HepG2 (cell line): Measurements from ENCODE around the gene MNAT1. TPM values are rescaled to one million over a fixed set of nuclear protein-coding genes. Genes with fewer than 3 reads are reported as not detected.

Experiments used
- DNMT3B ChIP-seq: conservative IDR thresholded peaks from 2 replicates; pipeline ENCODE4 v1.6.1; 2016; ENCODE audit warnings: missing biosample characterization, control low read depth
- DPF2 ChIP-seq: sonication (generic); formaldehyde crosslinking; IDR thresholded peaks from 2 replicates; pipeline ENCODE4 v1.4.0; 2020; ENCODE audit warnings: mild to moderate bottlenecking, low read depth, missing genetic modification reagents, borderline replicate concordance
- MLLT10 ChIP-seq: sonication (generic); formaldehyde crosslinking; IDR thresholded peaks from 2 replicates; pipeline ENCODE4 v1.4.0; 2020; ENCODE audit warnings: missing genetic modification reagents
- PBX3 ChIP-seq: sonication (generic); formaldehyde crosslinking; IDR thresholded peaks from 2 replicates; pipeline ENCODE4 v1.8.1; 2023; ENCODE audit warnings: missing genetic modification reagents, inconsistent platforms, borderline replicate concordance
- PRPF4 ChIP-seq: fragments of 200-400 bp; formaldehyde crosslinking; IDR thresholded peaks from 2 replicates; pipeline ENCODE4 v1.6.1; 2016; ENCODE audit warnings: low read length, low read depth; ENCODE audit not compliant: poor library complexity, severe bottlenecking
- RARG ChIP-seq: sonication (generic); formaldehyde crosslinking; IDR thresholded peaks from 2 replicates; pipeline ENCODE4 v1.4.0; 2020; ENCODE audit warnings: low read depth, mild to moderate bottlenecking, missing genetic modification reagents
- RBAK ChIP-seq: sonication (generic); formaldehyde crosslinking; IDR thresholded peaks from 2 replicates; pipeline ENCODE4 v1.5.1; 2020; ENCODE audit warnings: mild to moderate bottlenecking, missing genetic modification reagents
- SOX6 ChIP-seq, 2 experiments: fragments of 450-650 bp in 1 of 2; sonication (generic) in 1 of 2; formaldehyde crosslinking in 1 of 2; IDR thresholded peaks; 2 replicates each; pipeline versions ENCODE4 v1.4.0 to v1.6.1; 2017 to 2020; ENCODE audit warnings: antibody characterized with exemption in 1 of 2, mild to moderate bottlenecking in 1 of 2, missing genetic modification reagents in 1 of 2
- ZBTB8A ChIP-seq: sonication (generic); formaldehyde crosslinking; IDR thresholded peaks from 2 replicates; pipeline ENCODE4 v1.4.0; 2020; ENCODE audit warnings: mild to moderate bottlenecking, low read depth, missing genetic modification reagents, borderline replicate concordance
- ZNF678 ChIP-seq: sonication (generic); formaldehyde crosslinking; IDR thresholded peaks from 2 replicates; pipeline ENCODE4 v1.4.0; 2020; ENCODE audit warnings: mild to moderate bottlenecking, missing genetic modification reagents
- polyA plus RNA-seq, 8 experiments: library from polyadenylated mRNA; depleted of rRNA in 3 of 8; stranded (reverse) in 7 of 8; unstranded in 1 of 8; fragments of >200 nt; fragmentation: Illumina TruSeq in 4 of 8; extraction: Trizol in 4 of 8; gene quantifications; 2 replicates each; pipeline versions ENCODE4 v1.2.1 to v1.2.3, GENCODE V29; 2011 to 2016; ENCODE audit warnings: low read depth in 4 of 8, missing spikeins in 1 of 8, mixed read lengths in 1 of 8; ENCODE audit not compliant: insufficient read depth in 1 of 8
- total RNA-seq, 5 experiments: library from RNA; depleted of rRNA; stranded (reverse); fragments of >200 nt; fragmentation: Illumina TruSeq; extraction: Trizol; gene quantifications; 2 replicates each; pipeline ENCODE4 v1.2.3, GENCODE V29; 2016; ENCODE audit warnings: low read depth in 1 of 5
- TF ChIP-seq, protein P1 (sequence below): sonication (generic); formaldehyde crosslinking; IDR thresholded peaks from 2 replicates; pipeline ENCODE4 v1.5.1; 2020; ENCODE audit warnings: mild to moderate bottlenecking, missing genetic modification reagents
- TF ChIP-seq, protein P2 (sequence below): sonication (generic); formaldehyde crosslinking; IDR thresholded peaks from 2 replicates; pipeline ENCODE4 v1.5.0; 2020; ENCODE audit warnings: mild to moderate bottlenecking, missing genetic modification reagents
- TF ChIP-seq, protein P3 (sequence below): sonication (generic); formaldehyde crosslinking; IDR thresholded peaks from one replicate; pipeline ENCODE4 v1.5.1; 2020; ENCODE audit warnings: mild to moderate bottlenecking, missing genetic modification reagents; ENCODE audit errors: not compliant biosample characterization

MNAT1 gene
- total and polyA plus RNA-seq, 2 of the 13 experiments (the other 11 are each of a cell fraction or from before 2014, with no cell fraction given), result 49.2 to 94.8 TPM

GRCh38 chr14:60723116-60723906, 11.2 kb upstream of the MNAT1 start (continued):
- TF ChIP-seq PBX3 (no peak), SOX6 (IDR thresholded peaks at IDR 0.05) (no peak), SOX6 (CRISPR knock-in tag; IDR thresholded peaks at IDR 0.05) (no peak; the same call in 1 of the 2 replicates), DNMT3B (no peak), ZBTB8A (CRISPR knock-in tag) (no peak), ZNF678 (CRISPR knock-in tag) (0 out of 2 replicates have a peak, but pooled peaks have one; percentile 51), MLLT10 (no peak), PRPF4 (no peak), DPF2 (no peak), RBAK (CRISPR knock-in tag) (no peak), RARG (no peak)
- TF ChIP-seq, protein P1, sequence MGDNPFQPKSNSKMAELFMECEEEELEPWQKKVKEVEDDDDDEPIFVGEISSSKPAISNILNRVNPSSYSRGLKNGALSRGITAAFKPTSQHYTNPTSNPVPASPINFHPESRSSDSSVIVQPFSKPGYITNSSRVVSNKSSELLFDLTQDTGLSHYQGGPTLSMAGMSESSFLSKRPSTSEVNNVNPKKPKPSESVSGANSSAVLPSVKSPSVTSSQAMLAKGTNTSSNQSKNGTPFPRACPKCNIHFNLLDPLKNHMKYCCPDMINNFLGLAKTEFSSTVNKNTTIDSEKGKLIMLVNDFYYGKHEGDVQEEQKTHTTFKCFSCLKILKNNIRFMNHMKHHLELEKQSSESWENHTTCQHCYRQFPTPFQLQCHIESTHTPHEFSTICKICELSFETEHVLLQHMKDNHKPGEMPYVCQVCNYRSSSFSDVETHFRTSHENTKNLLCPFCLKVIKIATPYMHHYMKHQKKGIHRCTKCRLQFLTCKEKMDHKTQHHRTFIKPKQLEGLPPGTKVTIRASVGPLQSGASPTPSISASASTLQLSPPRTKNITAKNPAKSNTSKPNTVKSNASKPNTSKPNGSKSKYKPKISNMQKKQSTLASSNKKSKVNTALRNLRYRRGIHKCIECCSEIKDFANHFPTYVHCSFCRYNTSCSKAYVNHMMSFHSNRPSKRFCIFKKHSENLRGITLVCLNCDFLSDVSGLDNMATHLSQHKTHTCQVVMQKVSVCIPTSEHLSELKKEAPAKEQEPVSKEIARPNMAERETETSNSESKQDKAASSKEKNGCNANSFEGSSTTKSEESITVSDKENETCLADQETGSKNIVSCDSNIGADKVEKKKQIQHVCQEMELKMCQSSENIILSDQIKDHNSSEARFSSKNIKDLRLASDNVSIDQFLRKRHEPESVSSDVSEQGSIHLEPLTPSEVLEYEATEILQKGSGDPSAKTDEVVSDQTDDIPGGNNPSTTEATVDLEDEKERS (CRISPR knock-in tag), result no peak
- TF ChIP-seq, protein P2, sequence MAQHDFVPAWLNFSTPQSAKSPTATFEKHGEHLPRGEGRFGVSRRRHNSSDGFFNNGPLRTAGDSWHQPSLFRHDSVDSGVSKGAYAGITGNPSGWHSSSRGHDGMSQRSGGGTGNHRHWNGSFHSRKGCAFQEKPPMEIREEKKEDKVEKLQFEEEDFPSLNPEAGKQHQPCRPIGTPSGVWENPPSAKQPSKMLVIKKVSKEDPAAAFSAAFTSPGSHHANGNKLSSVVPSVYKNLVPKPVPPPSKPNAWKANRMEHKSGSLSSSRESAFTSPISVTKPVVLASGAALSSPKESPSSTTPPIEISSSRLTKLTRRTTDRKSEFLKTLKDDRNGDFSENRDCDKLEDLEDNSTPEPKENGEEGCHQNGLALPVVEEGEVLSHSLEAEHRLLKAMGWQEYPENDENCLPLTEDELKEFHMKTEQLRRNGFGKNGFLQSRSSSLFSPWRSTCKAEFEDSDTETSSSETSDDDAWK, result no peak
- TF ChIP-seq, protein P3, sequence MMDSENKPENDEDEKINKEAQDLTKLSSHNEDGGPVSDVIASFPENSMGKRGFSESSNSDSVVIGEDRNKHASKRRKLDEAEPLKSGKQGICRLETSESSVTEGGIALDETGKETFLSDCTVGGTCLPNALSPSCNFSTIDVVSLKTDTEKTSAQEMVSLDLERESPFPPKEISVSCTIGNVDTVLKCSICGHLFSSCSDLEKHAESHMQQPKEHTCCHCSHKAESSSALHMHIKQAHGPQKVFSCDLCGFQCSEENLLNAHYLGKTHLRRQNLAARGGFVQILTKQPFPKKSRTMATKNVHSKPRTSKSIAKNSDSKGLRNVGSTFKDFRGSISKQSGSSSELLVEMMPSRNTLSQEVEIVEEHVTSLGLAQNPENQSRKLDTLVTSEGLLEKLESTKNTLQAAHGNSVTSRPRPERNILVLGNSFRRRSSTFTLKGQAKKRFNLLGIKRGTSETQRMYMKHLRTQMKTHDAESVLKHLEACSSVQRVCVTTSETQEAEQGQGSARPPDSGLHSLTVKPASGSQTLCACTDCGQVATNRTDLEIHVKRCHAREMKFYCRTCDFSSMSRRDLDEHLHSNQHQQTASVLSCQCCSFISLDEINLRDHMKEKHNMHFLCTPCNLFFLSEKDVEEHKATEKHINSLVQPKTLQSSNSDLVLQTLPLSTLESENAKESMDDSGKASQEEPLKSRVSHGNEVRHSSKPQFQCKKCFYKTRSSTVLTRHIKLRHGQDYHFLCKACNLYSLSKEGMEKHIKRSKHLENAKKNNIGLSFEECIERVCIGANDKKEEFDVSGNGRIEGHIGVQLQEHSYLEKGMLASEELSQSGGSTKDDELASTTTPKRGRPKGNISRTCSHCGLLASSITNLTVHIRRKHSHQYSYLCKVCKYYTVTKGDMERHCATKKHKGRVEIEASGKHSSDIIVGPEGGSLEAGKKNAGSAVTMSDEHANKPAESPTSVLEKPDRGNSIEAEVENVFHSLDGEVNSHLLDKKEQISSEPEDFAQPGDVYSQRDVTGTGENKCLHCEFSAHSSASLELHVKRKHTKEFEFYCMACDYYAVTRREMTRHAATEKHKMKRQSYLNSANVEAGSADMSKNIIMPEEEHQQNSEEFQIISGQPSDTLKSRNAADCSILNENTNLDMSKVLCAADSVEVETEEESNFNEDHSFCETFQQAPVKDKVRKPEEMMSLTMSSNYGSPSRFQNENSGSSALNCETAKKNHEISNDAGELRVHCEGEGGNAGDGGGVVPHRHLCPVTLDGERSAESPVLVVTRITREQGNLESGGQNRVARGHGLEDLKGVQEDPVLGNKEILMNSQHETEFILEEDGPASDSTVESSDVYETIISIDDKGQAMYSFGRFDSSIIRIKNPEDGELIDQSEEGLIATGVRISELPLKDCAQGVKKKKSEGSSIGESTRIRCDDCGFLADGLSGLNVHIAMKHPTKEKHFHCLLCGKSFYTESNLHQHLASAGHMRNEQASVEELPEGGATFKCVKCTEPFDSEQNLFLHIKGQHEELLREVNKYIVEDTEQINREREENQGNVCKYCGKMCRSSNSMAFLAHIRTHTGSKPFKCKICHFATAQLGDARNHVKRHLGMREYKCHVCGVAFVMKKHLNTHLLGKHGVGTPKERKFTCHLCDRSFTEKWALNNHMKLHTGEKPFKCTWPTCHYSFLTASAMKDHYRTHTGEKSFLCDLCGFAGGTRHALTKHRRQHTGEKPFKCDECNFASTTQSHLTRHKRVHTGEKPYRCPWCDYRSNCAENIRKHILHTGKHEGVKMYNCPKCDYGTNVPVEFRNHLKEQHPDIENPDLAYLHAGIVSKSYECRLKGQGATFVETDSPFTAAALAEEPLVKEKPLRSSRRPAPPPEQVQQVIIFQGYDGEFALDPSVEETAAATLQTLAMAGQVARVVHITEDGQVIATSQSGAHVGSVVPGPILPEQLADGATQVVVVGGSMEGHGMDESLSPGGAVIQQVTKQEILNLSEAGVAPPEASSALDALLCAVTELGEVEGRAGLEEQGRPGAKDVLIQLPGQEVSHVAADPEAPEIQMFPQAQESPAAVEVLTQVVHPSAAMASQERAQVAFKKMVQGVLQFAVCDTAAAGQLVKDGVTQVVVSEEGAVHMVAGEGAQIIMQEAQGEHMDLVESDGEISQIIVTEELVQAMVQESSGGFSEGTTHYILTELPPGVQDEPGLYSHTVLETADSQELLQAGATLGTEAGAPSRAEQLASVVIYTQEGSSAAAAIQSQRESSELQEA (CRISPR knock-in tag), result peak; percentile 0
